ENCODE measurements around the gene ACOX1.

ACOX1 gene

DNA sequence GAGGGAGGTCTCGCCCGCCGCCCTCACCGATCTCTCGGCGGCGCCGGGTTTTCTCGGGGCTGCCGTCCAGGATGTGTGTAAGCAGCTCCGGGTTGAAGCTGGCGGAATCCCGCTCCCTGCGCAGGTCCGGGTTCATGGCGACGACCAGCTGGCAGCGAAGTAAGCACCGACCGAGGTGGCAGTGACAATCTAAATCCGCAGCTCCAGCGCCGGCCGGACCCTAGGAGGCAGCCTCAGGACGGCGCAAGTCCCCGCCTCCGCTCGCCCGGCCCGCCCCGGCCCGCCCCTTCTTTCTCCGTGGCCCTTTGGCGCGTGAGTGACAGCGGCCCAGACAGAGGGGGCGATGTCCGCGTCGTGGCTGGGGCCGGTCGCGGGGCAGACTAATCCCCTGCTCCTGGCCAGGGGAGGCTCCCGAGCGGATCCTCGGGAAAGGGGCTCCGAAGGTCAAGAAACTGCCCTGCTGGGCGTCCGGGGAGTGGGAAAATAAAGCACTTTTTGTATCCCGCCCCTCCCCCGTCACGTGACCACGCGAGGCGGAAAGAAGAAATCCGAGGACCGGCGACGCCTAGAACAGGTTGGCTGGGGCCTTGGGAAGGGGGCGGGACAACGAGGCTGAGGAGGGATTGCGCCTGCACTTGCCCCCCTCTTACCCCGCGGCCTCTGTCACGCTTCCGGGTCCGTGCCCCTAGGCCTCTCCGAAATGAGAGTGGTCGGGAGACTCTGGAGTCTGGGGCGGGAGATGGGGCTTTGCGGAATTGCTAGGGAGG, at the start of gene ACOX1, which contains the start of gene TEN1:
Gene ACOX1 (minus strand): TSS at position 229 of the 767 bp plus-strand sequence. CDS start 93 bp downstream, at position 136.
Gene TEN1 (plus strand): TSS at position 303 of the 767 bp plus-strand sequence. CDS start 6,953 bp downstream, outside the sequence.
- peak; percentile 94 to 95 for DNase-seq

DNA sequence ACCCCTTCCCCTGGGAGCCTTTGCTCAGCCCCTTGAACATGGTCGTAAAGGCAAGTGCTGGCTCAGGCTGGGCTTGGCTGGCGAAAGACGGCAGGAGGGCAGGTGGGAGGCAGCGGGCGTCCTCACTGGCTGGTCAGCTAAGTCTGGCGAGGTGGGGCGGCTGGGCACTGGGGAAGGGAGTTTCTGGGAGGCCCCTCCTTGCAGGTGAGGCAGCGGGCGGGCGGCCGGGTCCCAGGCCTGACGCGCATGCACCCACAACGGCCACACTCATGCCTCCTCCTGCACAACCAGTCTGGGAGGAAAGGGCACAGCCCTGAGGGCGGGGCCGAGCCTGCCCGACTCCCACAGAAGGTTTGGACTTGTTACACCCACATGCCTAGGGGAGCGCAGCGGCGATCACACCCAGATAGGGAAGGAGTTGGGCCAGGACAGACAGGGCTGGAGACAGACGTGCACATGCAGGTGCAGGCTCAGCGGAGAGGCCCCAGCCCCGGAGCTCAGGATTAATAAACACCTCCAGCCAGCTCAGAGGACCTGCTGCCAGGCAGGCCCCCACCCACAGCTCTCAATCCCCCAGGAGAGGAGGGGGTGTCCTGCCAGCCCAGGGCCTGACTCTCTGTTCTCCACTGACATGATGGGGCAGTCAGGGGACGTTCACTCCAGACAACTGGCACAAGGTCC, 48.3 kb upstream of the ACOX1 start, which contains the start of gene EVPL:
Gene EVPL (minus strand): TSS at position 148 of the 681 bp plus-strand sequence. CDS start 108 bp downstream, at position 40.
- DNase-seq: no peak

DNA sequence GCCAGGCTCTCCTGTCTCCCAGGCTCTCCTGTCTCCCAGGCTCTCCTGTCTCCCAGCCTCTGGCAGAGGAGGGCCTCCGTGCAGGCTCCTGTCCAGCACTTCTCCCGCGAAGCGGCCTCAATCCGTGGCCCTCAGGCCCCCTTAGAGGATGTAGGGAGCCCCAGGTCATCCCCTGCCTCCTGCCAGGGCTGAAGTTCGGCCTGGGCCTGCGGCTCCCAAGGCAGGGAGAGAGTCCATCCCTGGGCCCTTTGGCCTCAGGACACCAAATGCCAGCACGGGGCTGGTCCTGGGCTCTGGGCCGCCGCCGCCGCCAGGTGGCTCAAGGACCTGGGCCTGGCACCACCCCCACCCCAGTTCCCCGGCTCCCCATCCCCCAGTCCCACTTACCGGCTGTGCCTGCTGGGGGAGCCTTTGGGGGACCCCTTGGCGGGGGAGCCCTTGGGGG, 47.8 kb upstream of the ACOX1 start:
- DNase-seq: no peak

DNA sequence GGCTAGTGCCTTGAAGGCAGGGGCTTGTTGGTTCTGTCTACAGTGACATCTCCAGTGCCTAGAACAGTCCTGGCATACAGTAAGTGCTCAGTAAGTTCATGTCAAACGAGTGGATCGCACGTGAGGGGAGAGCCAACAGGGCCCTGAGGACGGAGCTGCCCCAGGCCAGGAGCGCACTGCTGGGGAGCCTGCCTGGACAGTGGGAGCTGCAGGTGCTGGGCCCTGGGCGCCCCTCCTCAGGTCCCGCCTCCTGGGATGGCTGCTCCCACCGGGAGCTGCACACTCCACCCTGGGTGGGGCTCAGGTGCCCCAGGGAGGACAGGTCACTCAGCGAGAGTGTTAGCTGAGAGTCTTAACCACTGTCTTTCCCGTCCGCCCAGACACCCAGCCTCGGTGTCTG, 46.3 kb upstream of the ACOX1 start:
- no peak for DNase-seq

DNA sequence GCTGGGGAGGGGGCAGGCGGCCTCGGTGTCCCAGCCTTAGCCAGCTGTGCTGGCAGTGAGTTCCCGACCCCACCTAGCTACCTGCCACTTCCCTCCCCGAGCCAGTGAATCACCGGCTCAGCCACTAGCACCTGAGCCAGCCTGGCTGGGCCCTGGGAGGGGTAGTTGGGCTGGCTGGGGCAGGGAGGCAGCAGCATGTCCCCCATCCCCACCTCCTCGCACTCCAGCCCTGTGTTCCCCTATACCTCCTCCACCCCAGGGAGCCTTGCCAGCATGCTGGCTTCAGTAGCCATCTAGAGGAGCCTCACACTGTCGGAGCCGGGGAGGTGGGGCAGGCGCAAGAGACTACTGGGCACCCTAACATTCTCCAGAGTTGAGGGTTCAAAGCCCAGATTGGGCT, 45.4 kb upstream of the ACOX1 start:
- no peak for DNase-seq

DNA sequence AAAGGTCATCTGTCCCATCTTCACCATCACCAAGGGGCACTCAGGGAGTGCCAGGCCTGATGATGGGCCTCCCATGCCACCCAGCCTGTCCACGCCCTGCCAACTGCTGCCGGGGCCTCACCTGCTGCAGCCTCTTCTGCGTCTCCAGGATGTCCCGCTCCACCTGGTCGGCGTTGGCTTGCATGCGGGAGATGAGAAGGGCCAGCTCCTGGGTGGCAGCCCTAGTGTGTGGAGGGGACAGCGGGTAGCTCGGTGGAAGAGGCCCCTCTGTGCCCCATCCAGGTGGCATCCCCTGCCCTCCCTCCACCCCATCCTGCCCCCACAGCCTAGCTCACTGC, 44.9 kb upstream of the ACOX1 start:
- no peak for DNase-seq

DNA sequence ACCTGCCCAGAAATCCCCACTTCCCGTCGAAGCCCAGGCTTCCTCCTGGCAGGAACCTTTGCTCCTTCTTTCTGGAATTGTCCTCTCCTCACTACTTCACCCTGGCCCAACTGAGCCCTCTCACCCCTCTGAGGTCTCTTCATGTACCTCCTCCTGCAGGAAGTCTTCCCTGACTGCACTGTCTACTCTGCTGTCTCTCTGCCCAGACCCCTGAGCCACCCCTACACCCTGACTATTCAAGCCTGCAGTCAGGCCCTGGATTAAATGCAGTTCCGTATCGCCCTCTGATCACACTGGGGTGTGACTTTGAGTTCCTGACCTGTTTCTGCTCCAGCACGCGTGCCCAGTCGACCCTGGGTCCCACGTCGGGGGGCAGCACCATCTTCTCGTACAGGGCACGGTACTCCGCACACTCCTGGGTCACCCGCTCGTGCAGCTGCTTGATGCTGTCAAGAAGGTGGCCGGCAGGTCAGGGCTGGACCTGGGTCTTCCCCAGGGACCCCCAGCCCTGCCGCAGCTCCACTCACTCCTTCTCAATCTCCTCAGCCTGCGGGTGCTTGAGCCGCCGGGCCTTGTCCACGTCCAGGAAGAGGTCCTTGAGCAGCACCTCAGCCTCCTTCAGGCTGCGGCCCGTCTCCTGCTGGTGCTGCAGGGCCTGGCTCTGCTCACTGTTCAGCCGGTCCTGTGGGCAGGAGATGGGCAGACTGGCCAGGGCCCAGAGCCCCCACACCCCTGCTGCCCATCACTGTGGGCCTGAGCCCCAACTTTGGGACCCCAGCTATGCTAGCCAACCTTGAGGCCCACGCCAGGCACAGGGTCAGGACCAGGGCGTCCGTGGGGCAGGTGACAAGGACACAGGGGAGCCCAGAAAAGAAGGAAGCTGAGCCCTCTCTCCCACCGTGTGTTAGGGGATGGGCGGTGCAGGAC, 44.3 kb upstream of the ACOX1 start:
- no peak for DNase-seq

DNA sequence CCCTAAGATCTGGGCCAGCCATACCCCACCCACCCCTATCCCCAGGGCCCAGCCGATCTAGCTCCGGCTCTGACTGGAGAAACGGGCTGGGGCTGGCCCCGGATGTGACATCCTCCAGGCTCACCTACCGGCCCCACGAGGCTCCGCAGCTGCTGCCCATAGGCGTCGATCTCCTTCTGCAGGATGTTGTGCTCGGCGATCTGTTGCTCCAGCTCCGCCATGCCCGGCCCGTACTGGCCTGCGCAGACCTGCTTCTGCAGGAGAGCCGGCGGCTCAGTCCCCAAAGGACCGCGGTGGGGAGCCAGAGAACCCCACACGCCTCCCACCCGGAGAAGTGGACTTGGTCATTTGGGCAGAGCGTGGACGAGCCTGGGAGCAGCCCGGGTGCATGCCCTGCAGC, 43.3 kb upstream of the ACOX1 start:
- no peak for DNase-seq

DNA sequence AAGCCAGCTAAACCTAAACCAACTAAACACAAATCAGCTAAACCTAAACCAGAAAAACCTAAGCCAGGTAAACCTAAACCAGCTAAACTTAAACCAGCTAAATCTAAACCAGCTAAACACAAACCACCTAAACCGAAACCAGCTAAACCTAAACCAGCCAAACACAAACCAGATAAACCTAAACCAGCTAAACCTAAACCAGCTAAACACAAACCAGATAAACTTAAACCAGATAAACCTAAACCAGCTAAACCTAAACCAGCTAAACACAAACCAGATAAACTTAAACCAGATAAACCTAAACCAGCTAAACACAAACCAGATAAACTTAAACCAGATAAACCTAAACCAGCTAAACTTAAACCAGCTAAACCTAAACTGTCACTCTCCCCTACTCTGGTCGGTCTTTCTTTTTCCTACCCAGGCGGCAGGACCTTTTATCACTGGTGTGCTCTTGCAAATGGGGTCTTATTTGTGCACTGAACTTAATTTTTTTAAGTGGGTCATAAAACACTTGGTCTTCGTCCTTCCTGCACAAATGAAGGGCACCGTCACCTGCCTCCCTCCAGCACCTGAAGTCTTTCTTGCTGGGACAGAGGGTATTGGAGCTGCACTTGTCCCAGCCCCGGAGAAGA, 41.0 kb upstream of the ACOX1 start:
- DNase-seq: no peak

DNA sequence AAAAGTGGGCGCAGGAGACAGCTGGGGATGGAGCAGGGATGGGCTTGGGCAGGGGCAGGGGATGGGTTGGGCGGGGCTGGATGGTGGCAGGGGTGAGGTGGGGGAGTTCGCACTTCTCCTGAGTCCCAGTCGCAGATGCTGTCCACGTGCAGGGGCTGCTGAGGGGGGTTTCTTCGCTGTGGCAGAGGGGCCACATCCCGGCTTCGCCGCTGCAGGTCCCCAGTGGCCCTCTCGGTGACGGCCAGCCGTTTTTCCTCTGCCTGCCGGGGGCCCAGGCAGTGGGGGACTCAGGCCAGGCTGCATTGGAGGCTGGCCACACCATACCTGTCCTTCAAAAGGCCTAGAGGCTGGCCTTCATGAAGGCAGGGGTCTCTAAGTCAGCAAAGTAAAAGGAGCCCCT, 39.8 kb upstream of the ACOX1 start:
- no peak for DNase-seq

DNA sequence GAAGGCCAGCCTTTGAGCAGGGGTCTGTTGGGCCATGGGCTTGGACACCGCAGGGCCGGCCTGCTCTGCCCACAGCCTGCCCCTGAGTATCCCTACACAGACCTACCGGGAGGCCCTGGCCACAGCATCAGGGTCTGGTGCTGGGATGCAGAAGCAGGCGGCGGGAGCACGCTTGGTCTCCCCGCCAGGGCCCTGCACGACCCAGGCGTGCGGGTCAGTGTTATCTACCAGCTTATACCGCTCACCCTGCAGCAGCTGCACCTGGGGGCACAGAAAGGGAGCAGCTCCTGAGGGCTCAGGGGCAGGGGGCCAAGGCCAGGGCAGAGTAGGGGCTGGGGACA, 39.3 kb upstream of the ACOX1 start:
- no peak for DNase-seq

DNA sequence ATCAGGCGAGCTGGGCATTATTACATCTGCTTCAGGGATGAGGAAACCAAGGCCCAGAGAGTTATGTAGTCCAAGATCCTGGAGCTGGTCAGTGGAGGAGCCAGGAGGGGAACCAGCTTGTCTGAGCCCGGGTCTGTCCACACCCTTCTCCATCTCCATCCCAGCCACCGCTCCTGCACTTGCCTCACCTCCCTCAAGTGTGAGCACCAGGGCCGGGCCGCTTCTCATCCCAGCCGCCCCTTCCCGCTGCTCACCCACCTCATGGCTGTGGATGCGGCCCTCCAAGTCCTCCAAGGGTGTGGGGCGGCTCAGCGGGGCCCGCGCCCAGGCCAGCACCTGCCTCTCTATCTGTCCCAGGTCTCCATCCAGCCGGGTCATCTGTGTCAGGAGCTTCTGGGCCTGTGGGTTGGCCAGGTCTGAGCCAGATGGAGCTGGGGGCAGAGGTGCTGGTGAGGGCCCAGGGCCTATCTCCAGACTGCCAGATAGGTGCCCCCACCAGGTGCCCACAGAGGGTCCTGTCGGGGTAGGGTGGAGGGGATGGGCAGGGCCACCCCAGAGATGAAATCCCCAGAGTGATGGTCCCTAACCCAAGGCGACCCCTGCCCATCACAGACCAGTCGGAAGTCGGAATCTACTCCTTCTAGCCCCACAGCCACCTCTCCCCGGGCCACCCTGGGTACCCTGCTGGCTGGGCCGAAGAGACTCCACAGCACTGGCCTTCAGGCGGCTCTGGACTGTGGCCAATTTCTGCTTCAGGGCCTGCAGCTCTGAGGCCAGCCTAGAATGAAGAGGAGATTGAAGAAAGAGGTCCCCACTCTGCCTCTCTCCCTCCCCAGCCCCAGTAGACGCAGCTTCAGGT, 38.7 kb upstream of the ACOX1 start:
- no peak for DNase-seq

DNA sequence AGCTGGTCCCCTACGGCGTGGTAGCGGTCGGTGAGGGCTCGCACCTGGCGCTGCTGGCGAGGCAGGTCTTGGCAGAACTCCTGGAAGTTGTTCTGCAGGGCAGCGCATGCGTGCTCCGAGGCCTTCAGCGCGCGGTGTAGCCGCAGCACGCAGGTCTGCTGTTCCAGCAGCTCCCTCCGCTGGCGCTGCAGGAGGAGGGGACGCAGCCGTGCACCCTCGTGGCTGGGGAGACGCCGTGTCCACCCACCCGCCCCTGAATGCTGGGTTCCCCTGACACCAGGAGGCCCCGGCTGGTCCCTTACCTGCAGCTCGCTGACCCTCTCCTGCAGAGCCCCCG, 35.9 kb upstream of the ACOX1 start:
- no peak for DNase-seq

DNA sequence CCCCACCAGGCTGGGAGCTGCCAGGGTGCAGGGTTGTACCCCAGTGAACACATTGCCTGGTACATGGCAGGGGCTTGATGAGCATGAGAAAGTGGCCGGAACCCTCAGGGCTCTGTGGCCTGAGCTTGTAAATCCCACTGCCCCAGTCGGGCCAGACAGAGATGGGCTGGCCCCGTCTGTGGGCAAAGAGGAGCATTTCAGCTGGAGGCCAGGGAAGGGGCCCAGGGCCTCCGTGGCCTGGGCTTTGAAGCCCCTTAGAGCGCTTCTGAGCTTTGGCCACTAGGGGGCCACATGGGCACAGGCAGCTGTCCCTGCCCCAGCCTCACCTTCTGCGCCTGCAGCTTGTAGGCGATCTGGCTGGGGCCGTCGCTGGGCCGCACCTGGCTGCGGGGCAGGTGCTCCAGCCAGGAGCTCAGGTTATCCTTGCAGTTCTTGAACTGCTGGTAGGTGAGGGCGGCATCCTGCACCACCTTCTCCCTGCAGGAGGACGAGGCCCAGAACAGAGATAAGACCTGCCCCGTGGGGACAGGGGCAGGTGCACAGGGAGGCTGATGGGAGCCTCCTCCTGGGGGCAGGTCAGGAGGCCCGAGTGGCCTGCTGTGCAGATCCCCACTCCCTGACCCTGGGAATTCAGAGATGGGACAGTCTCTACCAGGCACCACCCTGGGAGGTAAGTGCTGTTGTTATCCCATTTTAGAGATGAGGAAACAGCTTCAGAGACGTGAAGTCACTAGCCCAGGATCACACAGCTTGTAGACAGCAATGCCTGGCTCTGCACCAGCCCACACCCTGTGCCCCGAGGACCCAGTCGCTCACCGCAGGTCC, 35.3 kb upstream of the ACOX1 start:
- peak; percentile 75 to 78 for DNase-seq

DNA sequence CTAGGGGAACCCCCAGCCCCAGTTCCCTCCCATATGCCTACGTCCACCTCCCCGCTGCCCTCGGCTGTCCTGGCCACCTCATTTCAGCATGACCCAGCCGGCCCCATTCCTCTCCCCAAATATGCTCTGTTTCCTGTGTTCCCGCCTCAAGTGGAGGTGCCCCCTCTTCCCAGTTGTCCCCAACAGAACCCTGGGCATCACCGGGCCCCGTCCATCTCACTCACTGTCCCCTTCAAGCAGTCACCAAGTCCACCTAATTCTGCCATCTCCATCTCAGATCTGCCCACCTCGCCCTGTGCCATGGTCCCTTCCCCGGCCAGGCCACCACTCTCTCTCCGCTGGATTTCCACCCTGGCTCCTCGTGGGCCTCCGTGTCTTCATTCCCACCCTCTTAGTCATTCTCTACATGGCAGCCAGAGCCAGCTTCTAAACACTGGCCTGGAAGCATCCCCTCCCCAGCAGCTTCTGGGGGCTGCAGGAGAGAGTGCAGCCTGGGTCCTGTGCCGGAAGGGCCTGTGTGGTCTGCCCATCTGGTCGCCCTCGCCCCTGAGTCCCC, 34.5 kb upstream of the ACOX1 start:
- DNase-seq: no peak

DNA sequence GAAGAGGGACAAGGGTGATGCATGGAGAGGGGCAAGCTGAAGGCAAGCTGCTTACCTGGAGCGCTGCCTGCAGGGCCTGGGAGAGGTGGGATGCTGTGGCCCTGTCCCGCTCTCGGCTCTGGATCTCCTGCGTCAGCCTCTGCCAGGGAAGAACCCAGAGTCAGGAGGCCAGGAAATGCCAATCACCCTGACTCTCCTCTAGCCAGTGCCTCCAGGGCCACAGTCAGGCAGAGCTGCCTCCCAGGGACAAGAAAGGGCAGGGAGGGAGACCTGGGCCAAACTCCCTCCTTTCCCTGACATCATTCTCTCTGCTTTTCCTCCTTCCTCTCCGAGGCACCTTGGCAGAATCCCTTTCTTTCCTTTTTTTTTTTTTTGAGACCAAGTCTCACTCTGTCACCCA, 33.0 kb upstream of the ACOX1 start:
- no peak for DNase-seq

DNA sequence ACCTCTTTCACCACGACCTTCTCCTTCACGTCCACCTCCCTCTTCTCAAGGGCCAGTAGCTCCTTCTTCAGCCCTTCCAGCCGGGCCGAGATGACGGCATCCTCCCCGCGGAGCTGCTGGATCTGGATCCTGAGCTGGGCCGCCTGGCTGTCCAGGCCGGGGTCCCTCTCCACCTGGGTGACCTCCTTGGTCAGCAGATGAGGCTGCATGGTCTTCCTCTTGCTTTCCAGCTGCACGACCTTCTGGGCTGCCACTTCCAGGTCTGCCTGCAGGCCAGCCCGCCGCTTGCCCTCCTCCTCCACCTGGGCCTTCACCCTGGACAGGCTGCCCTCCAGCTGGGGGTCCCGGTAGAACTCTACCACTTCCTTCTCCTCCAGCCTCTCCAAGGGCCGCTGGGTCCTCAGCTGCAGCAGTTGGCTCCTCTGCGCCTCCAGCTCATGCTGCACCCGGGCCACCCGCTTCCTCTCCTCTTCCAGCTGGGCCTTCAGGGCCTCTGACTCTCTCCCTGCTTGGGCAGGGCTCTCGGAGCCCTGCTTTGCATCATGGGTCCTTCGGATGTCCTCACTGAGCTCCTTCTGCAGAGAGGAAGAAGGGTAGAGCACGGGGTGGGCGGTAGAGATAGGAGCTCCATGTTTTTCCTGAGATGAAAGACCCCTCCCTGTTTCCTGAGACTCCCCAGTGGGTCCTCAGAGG, 31.1 kb upstream of the ACOX1 start:
- DNase-seq: no peak

DNA sequence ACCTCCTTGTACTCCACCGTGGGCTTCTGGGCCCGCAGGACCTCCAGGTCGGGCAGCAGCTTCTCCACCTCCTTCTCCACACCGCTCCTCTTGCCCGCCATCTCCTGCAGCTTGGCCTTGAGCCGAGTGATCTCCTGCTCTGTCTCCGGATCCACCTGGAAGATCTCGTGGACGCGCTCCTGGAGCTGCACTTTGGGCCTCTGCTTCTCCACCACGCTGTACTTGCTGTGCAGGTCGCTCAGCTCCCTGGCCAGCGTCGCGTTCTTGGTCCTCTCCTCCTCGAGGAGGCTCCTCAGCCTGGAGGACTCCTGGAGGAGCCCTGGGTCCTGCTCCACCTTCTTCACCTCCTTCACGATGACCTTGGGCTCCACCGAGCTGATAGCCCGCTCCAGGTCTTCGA, 30.5 kb upstream of the ACOX1 start:
- no peak for DNase-seq

DNA sequence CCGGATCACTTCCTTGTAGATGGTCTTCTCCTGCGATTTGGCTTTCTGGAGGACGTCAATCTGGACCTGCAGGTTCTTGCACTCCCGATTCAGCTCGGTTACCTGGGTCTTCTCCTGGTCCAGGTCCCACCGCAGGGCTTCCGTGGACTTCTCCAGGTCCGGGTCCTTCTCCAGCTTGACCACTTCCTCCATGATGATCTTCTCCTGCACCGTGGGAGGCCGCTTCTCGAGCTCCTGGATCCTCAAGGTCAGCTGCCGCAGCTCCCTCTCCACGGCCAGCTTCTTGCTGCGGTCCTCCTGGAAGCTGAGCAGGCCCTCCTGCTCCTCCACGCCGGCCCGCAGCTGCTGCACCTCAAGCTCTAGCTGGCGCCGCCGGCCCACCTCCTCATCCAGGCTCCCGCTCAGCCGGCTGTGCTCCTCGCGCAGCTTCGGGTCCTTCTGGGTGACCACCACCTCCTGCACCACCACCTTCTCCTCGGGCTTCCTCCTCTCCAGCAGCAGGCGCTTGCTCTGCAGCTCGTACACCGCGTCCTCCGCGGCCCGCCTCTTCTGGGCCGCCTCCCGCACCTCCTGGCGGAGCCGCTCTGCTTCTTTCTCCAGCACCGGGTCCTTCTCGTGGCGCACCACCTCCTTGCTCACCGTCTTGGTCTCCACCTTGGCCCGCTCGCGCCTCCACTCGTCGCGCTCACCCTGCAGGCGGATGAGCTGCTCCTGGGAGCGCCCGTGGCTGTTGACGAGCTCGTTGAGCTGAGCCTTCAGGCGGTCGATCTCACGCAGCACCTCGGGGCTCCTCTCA, 29.9 kb upstream of the ACOX1 start:
- DNase-seq: no peak

Data from activated CD4-positive, alpha-beta T cell treated with anti-CD3 and anti-CD28 coated beads for 4 hours (primary cell).